Hepatocyte (in vitro differentiated cells): ENCODE measurements around the gene KATNIP. TPM values are rescaled to one million over a fixed set of nuclear protein-coding genes. Genes with fewer than 3 reads are reported as not detected.

Experiments used
- DNase-seq: peaks from one replicate; pipeline ENCODE4 v3.0.0-alpha.2; 2016; ENCODE audit warnings: low spot score
- H2AFZ ChIP-seq: fragments of 200-600 bp; sonication (generic); 2 replicates; pipeline ENCODE4 v1.6.0; 2016; ENCODE audit warnings: antibody characterized with exemption, mild to moderate bottlenecking
- H3K27ac ChIP-seq: fragments of 200-600 bp; sonication (generic); 2 replicates; pipeline ENCODE4 v1.5.1; 2016; ENCODE audit warnings: mild to moderate bottlenecking
- H3K27me3 ChIP-seq: fragments of 200-600 bp; sonication (generic); 2 replicates; pipeline ENCODE4 v1.6.1; 2016
- H3K36me3 ChIP-seq: fragments of 200-600 bp; sonication (generic); replicated peaks from 2 replicates; pipeline ENCODE4 v1.5.1; 2016; ENCODE audit warnings: low read depth; ENCODE audit not compliant: insufficient read depth
- H3K4me1 ChIP-seq: fragments of 200-600 bp; sonication (generic); 2 replicates; pipeline ENCODE4 v1.5.1; 2016; ENCODE audit warnings: mild to moderate bottlenecking, moderate library complexity; ENCODE audit not compliant: insufficient read depth
- H3K4me2 ChIP-seq: fragments of 200-600 bp; sonication (generic); 2 replicates; pipeline ENCODE4 v1.6.0; 2016
- H3K4me3 ChIP-seq: fragments of 200-600 bp; sonication (generic); 2 replicates; pipeline ENCODE4 v1.5.1; 2016; ENCODE audit warnings: mild to moderate bottlenecking
- H3K79me2 ChIP-seq: fragments of 200-600 bp; sonication (generic); 2 replicates; pipeline ENCODE4 v1.6.0; 2017; ENCODE audit warnings: mild to moderate bottlenecking
- H3K9me2 ChIP-seq: fragments of 200-600 bp; sonication (generic); replicated peaks from 2 replicates; pipeline ENCODE4 v1.6.0; 2017; ENCODE audit warnings: mild to moderate bottlenecking; ENCODE audit not compliant: insufficient read depth
- H3K9me3 ChIP-seq: fragments of 200-600 bp; sonication (generic); 2 replicates; pipeline ENCODE4 v1.5.1; 2016; ENCODE audit warnings: low read depth, mild to moderate bottlenecking
- H4K20me1 ChIP-seq: fragments of 200-600 bp; sonication (generic); 2 replicates; pipeline ENCODE4 v1.6.0; 2016; ENCODE audit warnings: mild to moderate bottlenecking; ENCODE audit not compliant: insufficient read depth, poor library complexity, severe bottlenecking
- EZH2 ChIP-seq: fragments of 200-600 bp; sonication (generic); IDR thresholded peaks from 2 replicates; pipeline ENCODE4 v1.6.1; 2016; ENCODE audit warnings: antibody characterized with exemption, mild to moderate bottlenecking, borderline replicate concordance
- EZH2phosphoT487 ChIP-seq: fragments of 200-600 bp; sonication (generic); IDR thresholded peaks from one replicate; pipeline ENCODE4 v1.6.1; 2018; ENCODE audit warnings: antibody characterized with exemption, mild to moderate bottlenecking, low read depth, moderate library complexity; ENCODE audit not compliant: unreplicated experiment, severe bottlenecking
- WGBS: methylation state at CpG from one replicate; pipeline ENCODE4 v1.1.6; 2016; ENCODE audit warnings: low lambda C conversion rate; ENCODE audit errors: missing lambda C conversion rate; 5-methylcytosine and 5-hydroxymethylcytosine counted together
- polyA plus RNA-seq: library from polyadenylated mRNA; unstranded; fragments of >200 nt; fragmentation: Nextera tagmentation; extraction: Ambion mirVana; gene quantifications from 2 replicates; pipeline ENCODE4 v1.2.1, GENCODE V29; 2016
- total RNA-seq: library from RNA; depleted of rRNA; stranded (reverse); fragments of >200 nt; gene quantifications from 2 replicates; pipeline ENCODE4 v1.2.3, GENCODE V29; 2014
- TF ChIP-seq, protein P1 (sequence below): fragments of 200-600 bp; sonication (generic); IDR thresholded peaks from 2 replicates; pipeline ENCODE4 v1.5.1; 2016; ENCODE audit warnings: antibody characterized with exemption, mild to moderate bottlenecking; ENCODE audit not compliant: poor library complexity

Gene KATNIP
- total RNA-seq (6.9 and 15.6 TPM in 2 replicates), polyA plus RNA-seq (7.1 and 13.3 TPM in 2 replicates)

DNA sequence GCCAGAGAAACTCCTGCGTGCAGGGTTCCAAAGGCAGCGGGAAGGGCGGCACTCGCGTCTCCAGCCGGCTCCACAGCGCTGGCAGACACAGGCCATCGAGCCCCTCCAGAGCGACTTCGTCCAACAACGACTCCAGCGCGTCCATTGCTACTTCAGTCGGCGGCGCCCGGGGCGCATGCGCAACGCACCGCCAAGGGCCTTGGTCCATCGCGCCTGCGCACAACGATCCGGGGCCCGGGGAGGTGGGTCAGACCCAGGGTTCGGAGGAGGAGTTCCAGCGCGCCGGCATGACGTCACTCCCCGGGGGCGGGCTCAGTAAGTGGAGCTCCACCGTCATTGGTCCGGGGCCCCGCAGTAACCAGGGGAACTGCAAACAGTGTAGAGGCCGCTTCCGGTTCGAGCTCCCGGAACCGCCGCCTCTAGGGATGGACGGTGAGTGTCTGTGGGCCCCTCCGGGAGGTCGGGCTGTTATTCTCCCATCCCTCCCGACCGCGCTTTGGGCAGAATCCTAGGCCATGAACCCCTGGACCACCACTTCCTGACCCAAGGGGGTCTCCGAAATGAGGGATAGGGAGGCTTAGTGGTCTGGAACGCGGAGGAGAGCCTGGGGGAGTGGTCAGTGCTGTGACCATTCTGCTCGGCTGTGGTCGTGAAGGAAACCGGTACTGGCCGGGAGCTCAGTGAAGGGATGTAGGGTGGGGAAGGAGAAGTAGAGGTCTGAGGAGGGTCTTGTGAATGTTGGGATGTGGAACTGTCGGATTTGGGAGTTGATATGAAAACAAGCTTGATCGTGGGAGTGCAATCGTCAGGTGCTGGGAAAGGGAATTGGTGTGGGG lies at the start of gene KATNIP, which contains the start of gene GTF3C1:
Gene KATNIP (plus strand): TSS at position 399 of the 836 bp plus-strand sequence. CDS start 27 bp downstream, at position 426.
Gene GTF3C1 (minus strand): TSS at position 168 of the 836 bp plus-strand sequence. CDS start 23 bp downstream, at position 145.
- Histone ChIP-seq H3K4me2 (peak within 1 kb of the TSS; percentile 89), H3K4me1 (peaks cover 14% of the 10 kb centered on the region), H3K4me3 (peak within 1 kb of the TSS; percentile 73), H4K20me1 (peaks cover 29% of the 10 kb centered on the region), H3K36me3 (no peaks in the 10 kb centered on the region), H3K27ac (peak within 1 kb of the TSS; percentile 74), H3K27me3 (no peaks in the 10 kb centered on the region), H3K9me2 (no peaks in the 10 kb centered on the region), H3K79me2 (peaks cover 58% of the 10 kb centered on the region), H2AFZ (peak within 1 kb of the TSS; percentile 64), H3K9me3 (no peaks in the 10 kb centered on the region)
- WGBS = 1% methylated on average over 58 of the region's 59 CpGs
- TF ChIP-seq, protein P1, sequence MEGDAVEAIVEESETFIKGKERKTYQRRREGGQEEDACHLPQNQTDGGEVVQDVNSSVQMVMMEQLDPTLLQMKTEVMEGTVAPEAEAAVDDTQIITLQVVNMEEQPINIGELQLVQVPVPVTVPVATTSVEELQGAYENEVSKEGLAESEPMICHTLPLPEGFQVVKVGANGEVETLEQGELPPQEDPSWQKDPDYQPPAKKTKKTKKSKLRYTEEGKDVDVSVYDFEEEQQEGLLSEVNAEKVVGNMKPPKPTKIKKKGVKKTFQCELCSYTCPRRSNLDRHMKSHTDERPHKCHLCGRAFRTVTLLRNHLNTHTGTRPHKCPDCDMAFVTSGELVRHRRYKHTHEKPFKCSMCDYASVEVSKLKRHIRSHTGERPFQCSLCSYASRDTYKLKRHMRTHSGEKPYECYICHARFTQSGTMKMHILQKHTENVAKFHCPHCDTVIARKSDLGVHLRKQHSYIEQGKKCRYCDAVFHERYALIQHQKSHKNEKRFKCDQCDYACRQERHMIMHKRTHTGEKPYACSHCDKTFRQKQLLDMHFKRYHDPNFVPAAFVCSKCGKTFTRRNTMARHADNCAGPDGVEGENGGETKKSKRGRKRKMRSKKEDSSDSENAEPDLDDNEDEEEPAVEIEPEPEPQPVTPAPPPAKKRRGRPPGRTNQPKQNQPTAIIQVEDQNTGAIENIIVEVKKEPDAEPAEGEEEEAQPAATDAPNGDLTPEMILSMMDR = no peak
- TF ChIP-seq EZH2 (no peak), EZH2phosphoT487 (no peak)
- peak; percentile 100 for DNase-seq

DNA sequence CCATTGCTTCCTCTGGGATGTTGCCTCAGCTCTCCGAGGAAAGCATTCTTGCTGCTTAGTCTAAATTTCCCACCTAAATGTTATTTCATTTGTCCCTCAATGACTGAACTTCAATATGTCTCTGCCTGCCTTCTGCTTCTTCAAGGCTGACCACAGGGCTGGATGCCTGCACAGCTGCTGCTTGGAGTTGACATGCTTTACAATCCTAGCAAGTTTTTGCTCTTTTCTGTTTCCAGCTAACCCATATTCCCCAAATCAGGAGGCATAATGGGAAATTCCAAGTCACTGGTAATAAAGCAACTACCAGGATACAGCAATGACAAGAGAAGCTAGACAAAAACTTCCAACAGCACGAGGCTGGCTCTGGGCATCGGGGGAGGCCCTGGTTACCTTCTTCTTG lies 49.1 kb upstream of the KATNIP start:
- Histone ChIP-seq H3K27me3 (no peaks in the 10 kb centered on the region), H3K4me2 (no peak overlapping the region), H3K4me3 (no peak overlapping the region), H2AFZ (no peak overlapping the region), H3K27ac (no peak overlapping the region), H3K79me2 (no peaks in the 10 kb centered on the region), H3K9me2 (no peaks in the 10 kb centered on the region), H4K20me1 (no peaks in the 10 kb centered on the region), H3K36me3 (no peaks in the 10 kb centered on the region), H3K4me1 (no peaks in the 10 kb centered on the region), H3K9me3 (no peaks in the 10 kb centered on the region)
- WGBS = 96% methylated on average over 3 of the region's 3 CpGs
- no peak for TF ChIP-seq EZH2
- TF ChIP-seq EZH2phosphoT487 = no peak
- TF ChIP-seq, protein P1 = no peak
- no peak for DNase-seq

DNA sequence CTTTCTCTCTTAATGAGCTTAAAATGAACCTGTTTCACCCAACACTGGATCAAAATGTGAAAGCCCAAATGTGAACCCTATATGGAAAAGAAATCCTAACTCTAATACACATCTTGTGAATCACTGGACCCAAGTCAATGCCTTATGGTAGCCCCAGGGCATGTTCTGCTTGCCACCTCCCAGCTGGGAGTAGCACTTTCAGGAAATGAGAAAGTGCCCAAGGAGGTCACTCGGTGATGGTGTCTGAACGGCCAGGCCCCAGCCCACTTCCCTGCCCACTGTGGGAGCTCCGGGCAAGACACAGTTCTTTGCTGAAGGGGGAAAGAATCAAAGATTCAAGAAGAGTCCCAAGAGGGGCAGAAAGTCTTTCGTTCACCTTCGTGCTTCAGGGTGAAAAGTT lies 46.3 kb upstream of the KATNIP start:
- 82% methylated on average over 5 of the region's 5 CpGs for WGBS
- TF ChIP-seq EZH2 (no peak), EZH2phosphoT487 (no peak)
- TF ChIP-seq, protein P1 = no peak
- no peak overlapping the region for H3K4me3 ChIP-seq

More for the DNA sequence above, 46.3 kb upstream of the KATNIP start:
- Histone ChIP-seq H3K4me2 (no peak overlapping the region), H3K79me2 (no peaks in the 10 kb centered on the region), H4K20me1 (no peaks in the 10 kb centered on the region), H3K9me3 (no peaks in the 10 kb centered on the region), H3K27ac (no peak overlapping the region), H3K4me1 (no peaks in the 10 kb centered on the region), H3K36me3 (no peaks in the 10 kb centered on the region), H2AFZ (no peak overlapping the region), H3K27me3 (no peaks in the 10 kb centered on the region), H3K9me2 (no peaks in the 10 kb centered on the region)
- DNase-seq = no peak
